MM.1S (cell line): ENCODE measurements around the gene UGT2B28.

Experiments
- EZH2 ChIP-seq: fragments of 300-600 bp; sonication (generic); optimal IDR thresholded peaks from 2 replicates; pipeline ENCODE3; 2017; ENCODE audit warnings: low read depth, mild to moderate bottlenecking, antibody characterized with exemption, low read length, mixed read lengths
- EZH2phosphoT487 ChIP-seq: fragments of 300-600 bp; sonication (generic); IDR thresholded peaks from 2 replicates; pipeline ENCODE4 v1.6.1; 2018; ENCODE audit warnings: antibody characterized with exemption, low read length
- TF ChIP-seq, protein P1 (sequence below): fragments of 300-600 bp; sonication (generic); IDR thresholded peaks from 2 replicates; pipeline ENCODE4 v1.5.1; 2016; ENCODE audit warnings: antibody characterized with exemption, low read length, mixed read lengths

DNA sequence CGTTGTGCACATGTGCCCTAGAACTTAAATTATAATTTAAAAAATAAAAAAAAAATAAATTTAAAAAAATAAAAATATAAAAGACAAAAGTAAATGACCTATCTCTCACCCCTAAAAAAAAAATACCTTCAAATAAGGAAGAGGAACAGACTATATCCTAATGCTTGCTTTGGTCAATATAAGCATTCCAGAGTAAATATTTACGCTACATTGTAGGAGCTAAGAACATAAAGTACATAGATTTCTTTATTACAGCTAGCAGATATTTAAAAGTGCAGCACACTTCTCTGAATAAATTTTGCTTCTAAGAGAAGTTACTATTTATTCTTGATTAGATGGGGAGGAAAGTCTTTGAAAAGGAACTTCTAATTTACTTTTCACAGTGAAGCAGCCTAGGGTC is 41.2 kb upstream of the UGT2B28 start:
- TF ChIP-seq, protein P1, sequence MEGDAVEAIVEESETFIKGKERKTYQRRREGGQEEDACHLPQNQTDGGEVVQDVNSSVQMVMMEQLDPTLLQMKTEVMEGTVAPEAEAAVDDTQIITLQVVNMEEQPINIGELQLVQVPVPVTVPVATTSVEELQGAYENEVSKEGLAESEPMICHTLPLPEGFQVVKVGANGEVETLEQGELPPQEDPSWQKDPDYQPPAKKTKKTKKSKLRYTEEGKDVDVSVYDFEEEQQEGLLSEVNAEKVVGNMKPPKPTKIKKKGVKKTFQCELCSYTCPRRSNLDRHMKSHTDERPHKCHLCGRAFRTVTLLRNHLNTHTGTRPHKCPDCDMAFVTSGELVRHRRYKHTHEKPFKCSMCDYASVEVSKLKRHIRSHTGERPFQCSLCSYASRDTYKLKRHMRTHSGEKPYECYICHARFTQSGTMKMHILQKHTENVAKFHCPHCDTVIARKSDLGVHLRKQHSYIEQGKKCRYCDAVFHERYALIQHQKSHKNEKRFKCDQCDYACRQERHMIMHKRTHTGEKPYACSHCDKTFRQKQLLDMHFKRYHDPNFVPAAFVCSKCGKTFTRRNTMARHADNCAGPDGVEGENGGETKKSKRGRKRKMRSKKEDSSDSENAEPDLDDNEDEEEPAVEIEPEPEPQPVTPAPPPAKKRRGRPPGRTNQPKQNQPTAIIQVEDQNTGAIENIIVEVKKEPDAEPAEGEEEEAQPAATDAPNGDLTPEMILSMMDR: no peak
- TF ChIP-seq EZH2 (no peak), EZH2phosphoT487 (no peak)
